ENCODE data around the gene MALRD1.

DNA sequence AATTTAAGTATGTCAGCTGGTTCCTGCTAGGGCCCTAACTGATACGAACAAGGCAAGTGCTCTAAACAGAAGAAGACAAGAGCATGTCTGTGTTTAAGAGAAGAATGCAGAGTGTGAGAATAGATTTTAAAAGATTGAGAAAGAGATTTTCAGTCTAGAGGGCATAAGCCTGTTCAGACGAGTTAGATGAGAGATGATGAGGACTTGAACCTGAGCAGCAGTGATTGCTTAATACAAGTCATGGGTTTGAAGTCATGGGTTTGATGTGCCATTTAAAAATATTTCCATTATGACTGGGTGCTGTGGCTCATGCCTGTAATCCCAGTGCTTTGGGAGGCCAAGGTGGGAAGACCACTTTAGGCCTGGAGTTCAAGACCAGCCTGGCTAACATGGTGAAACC lies 658.8 kb downstream of the MALRD1 start:
- TF ChIP-seq, protein P1, sequence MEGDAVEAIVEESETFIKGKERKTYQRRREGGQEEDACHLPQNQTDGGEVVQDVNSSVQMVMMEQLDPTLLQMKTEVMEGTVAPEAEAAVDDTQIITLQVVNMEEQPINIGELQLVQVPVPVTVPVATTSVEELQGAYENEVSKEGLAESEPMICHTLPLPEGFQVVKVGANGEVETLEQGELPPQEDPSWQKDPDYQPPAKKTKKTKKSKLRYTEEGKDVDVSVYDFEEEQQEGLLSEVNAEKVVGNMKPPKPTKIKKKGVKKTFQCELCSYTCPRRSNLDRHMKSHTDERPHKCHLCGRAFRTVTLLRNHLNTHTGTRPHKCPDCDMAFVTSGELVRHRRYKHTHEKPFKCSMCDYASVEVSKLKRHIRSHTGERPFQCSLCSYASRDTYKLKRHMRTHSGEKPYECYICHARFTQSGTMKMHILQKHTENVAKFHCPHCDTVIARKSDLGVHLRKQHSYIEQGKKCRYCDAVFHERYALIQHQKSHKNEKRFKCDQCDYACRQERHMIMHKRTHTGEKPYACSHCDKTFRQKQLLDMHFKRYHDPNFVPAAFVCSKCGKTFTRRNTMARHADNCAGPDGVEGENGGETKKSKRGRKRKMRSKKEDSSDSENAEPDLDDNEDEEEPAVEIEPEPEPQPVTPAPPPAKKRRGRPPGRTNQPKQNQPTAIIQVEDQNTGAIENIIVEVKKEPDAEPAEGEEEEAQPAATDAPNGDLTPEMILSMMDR (IDR thresholded peaks at IDR 0.05; ENCODE audit: low read depth, low read length) = no peak
- no peak for TF ChIP-seq EZH2phosphoT487 (IDR thresholded peaks at IDR 0.05; ENCODE audit: low read depth)

Measured in OCI-LY3 (cell line).